HG03558 (cell line): ENCODE data around the gene ALKBH1.

ENCODE experiments used
- ATAC-seq: cut with Tn5 transposase; IDR thresholded peaks from one replicate; pipeline ENCODE4 v1.9.1; 2021; ENCODE audit warnings: moderate number of reproducible peaks; ENCODE audit not compliant: unreplicated experiment; ENCODE audit errors: extremely low read depth

Gene ALKBH1

DNA sequence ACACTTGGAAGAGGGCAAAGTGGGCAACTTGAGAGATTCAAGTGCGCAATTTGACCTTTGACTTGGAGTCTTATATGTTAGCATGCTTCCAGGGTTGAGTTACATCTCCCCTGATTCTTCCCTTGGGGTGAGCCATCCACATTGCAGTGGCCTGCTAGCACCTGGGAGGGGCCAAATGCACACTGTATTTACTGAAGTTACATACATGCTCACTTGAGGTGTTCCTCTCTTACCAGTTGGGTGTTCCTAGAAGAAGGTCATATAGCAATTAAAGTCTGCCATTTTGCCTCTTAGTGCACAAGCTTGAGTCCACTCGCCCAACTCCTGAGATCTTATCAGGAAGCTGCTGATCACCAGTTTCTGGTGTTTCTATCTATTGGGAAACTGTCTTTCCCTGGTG, 77.7 kb downstream of the ALKBH1 start:
- ATAC-seq: no peak

DNA sequence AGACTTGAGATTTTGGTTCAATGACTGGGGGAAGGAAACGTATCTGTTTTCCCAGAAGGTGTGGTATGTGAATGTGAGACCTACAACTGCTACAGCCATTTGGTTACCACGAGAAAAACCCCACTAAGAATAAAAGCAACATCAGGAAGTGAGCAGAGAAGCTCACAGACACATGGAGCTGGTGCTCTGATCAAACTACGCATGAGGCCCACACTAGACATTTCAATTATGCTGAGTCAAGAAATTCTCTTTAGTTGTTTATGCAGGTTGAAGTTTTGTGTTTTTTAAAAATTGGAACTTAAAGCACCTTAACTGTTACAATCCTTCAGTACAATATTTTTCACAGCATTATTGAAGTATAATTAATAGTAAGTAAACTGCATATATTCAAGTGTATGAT, 82.5 kb downstream of the ALKBH1 start:
- ATAC-seq: no peak

DNA sequence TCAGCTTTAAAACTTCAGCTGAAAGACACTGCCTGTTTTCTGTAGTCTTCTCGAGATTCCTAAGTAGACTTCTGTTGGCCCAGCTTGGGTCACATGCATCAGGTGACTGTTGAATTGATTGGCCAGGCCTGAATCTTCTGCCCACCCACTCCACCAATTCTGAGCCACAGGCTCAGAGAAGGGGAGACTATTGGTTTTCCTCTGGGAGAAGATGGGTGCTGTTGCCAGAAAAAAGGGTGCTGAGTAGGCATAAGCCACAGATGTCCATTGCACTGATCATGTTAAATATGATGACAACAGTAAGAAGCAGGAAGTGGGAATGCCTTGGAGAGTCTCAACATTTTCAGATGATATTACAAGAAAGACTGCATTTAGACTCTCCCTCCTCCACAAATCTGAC, 84.6 kb downstream of the ALKBH1 start:
- ATAC-seq: no peak
